IPS-18a (cell line): ENCODE results near the gene PPP1R1C.

Experiments
- H3K27ac ChIP-seq: one replicate; pipeline ENCODE4 v1.5.1; 2013; ENCODE audit warnings: low read length
- H3K27me3 ChIP-seq: one replicate; pipeline ENCODE4 v1.6.1; 2013; ENCODE audit warnings: mild to moderate bottlenecking, low read length; ENCODE audit not compliant: control insufficient read depth, insufficient read depth
- H3K36me3 ChIP-seq: one replicate; pipeline ENCODE4 v1.6.1; 2013; ENCODE audit warnings: low read depth, low read length; ENCODE audit not compliant: control insufficient read depth
- H3K4me1 ChIP-seq: one replicate; pipeline ENCODE4 v1.6.1; 2013; ENCODE audit warnings: low read depth, low read length; ENCODE audit not compliant: control insufficient read depth
- H3K4me3 ChIP-seq: one replicate; pipeline ENCODE4 v1.5.1; 2013; ENCODE audit warnings: low read length
- H3K9ac ChIP-seq: one replicate; pipeline ENCODE4 v1.6.1; 2013; ENCODE audit warnings: mild to moderate bottlenecking, low read length, moderate library complexity
- H3K9me3 ChIP-seq: one replicate; pipeline ENCODE4 v1.6.1; 2013; ENCODE audit warnings: low read depth, low read length; ENCODE audit not compliant: control insufficient read depth

The PPP1R1C gene

DNA sequence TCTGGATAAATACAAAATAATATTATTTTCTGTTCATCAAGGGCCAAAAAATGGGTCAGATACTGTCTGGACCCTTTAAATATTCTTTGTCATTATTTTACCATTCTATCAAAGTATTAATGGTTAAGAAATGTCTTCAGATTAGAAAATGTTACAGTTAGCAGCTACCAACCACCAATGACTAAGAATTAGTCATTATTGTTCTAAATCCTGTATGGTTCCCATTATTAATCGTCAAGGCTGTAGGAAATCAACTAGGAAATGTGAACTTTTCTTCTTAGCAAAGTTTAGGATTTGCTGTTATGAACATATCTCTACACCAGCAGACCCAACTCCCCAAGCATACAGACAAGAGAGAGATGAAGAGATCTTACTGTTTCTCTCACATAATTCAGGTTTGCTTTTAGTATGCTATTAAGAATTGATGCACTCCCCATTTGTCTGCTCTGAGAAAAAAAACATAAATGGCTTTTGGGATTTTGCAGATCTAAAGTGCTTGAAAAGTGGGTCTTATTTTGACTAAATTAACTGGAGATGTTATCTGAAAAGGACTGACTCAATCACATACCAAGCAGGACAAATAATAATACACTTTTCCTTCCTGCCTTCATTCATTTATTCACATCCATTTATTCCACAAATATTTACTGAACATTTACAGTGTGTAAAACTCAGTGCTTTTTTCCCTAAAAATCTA lies 147.7 kb downstream of the PPP1R1C start:
- no peak overlapping the region for H3K27ac ChIP-seq
- H3K36me3 ChIP-seq: no peaks in the 10 kb centered on the region
- H3K9ac ChIP-seq: no peak overlapping the region
- H3K27me3 ChIP-seq: no peaks in the 10 kb centered on the region
- H3K9me3 ChIP-seq: no peaks in the 10 kb centered on the region
- no peak overlapping the region for H3K4me3 ChIP-seq
- H3K4me1 ChIP-seq: no peaks in the 10 kb centered on the region

DNA sequence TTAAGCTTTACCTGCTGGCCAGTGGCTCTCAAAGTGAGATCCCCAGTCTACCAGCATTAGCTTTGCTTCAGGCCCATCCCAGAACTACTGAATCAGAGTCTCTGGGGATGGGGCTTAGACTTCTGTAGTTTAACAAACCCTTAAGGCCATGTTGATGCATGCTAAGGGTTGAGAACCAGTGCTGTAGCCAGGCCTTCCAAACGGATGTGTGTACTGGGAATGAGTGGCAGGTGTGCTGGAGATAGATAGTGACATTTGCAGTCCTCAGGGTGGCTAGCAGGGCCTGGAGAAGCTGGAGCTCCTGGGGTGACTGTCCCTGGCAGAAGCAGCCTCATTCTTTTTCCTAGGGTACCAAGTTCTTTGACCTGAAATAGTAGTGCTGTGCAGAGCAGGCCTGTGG lies 148.5 kb downstream of the PPP1R1C start:
- no peak overlapping the region for H3K9ac ChIP-seq
- H3K9me3 ChIP-seq: no peaks in the 10 kb centered on the region
- no peak overlapping the region for H3K4me3 ChIP-seq
- no peaks in the 10 kb centered on the region for H3K36me3 ChIP-seq
- H3K27ac ChIP-seq: no peak overlapping the region
- no peaks in the 10 kb centered on the region for H3K4me1 ChIP-seq
- no peaks in the 10 kb centered on the region for H3K27me3 ChIP-seq

DNA sequence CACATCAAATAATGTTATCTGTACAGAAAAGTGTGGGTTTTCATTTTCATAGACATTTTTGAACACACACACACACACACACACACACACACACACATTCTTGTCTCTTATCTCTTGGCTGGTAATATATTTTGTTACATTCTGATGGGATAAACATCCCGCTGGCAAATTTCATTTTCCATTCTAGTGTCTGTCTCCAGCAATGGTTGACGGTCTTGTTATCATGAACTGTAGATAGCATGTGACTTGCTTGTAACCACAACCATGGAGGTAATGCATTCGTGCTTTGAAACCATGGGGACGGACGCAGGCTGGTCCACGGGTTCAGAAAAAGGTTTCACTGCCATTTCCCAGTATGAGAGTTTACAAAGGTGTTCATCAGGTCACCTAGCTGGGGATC lies 156.4 kb downstream of the PPP1R1C start:
- no peak overlapping the region for H3K4me3 ChIP-seq
- no peak overlapping the region for H3K27ac ChIP-seq
- no peak overlapping the region for H3K9ac ChIP-seq

DNA sequence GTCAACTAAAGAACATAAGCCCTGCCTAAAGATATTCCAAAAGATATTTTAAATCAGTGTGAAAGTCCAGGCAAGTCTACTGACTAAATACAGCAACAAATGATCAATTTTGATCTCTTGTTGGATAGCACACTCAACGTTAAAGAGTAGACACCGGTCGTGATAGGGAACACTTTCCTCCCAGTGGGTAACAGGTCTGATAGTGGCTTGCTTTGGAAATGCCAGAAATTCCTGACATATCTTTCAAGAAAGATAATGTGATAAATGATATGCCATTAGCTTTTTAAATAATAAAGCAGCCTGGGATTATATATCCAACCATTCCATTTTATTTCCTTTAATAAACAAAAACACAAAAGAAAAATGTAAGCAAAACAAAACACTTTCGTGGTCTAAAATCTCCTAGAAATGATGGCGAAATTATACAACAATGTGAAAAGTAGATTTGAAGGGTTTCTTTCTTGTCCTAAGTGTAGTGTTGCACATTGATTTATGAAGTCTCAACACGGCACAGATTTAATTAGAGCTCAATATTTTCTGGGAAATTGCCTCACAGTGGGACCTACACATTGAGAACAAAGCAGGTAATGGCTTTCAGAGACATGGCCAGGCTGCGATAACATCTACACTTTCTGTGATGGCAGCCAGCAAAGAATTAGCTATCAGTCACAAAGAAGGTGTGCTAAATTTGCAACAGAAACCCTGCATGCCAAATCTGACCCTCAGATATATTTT lies 158.6 kb downstream of the PPP1R1C start:
- no peak overlapping the region for H3K4me3 ChIP-seq
- H3K9ac ChIP-seq: no peak overlapping the region
- H3K4me1 ChIP-seq: peaks cover 7% of the 10 kb centered on the region
- no peak overlapping the region for H3K27ac ChIP-seq
- H3K9me3 ChIP-seq: no peaks in the 10 kb centered on the region
- no peaks in the 10 kb centered on the region for H3K27me3 ChIP-seq
- H3K36me3 ChIP-seq: no peaks in the 10 kb centered on the region

More for the DNA sequence above, 156.4 kb downstream of the PPP1R1C start:
- no peaks in the 10 kb centered on the region for H3K9me3 ChIP-seq
- H3K36me3 ChIP-seq: no peaks in the 10 kb centered on the region
- H3K27me3 ChIP-seq: no peaks in the 10 kb centered on the region
- peaks cover 7% of the 10 kb centered on the region for H3K4me1 ChIP-seq

DNA sequence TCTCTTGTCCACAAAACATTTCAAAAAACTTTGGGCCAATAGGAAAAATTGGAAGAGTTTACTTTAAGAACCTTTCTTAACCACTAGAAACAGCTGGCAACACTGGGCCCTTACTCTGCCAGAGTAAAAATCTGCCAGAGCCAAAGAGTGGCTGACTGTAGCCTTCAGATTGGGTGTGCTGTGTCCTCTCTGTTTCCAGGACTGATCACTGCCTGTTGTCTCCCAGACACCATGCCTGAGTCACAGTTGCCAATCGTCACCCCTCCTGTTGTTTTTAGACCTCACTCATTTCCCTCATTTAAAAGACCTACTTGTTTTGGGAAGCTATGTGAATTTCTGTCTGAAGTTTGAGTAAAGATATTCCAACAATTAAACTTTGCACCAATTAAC lies 159.1 kb downstream of the PPP1R1C start:
- no peaks in the 10 kb centered on the region for H3K36me3 ChIP-seq
- H3K9ac ChIP-seq: no peak overlapping the region
- no peak overlapping the region for H3K27ac ChIP-seq
- no peaks in the 10 kb centered on the region for H3K27me3 ChIP-seq
- peaks cover 7% of the 10 kb centered on the region for H3K4me1 ChIP-seq
- no peaks in the 10 kb centered on the region for H3K9me3 ChIP-seq
- H3K4me3 ChIP-seq: no peak overlapping the region

DNA sequence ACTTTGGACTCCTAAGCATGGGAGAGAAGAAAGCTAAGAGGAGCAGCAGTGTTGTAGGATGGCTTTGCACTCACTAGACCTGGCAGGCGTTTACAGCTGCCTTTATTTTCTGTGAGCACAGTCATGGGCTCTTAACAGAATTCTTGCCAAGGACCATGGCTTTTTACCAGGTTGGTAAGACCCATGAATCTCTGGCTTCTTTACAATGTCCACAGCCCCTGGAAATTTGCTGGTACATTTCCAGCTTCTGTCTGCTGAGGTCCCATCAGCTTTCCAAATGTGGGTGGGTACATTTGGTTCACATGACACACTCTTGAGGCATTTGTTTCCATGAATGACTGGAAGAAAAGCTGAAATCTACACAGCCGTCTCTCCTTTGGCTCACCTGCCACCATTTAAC lies 162.7 kb downstream of the PPP1R1C start:
- Histone ChIP-seq H3K27me3 (no peaks in the 10 kb centered on the region), H3K4me3 (no peak overlapping the region), H3K9me3 (no peaks in the 10 kb centered on the region), H3K36me3 (no peaks in the 10 kb centered on the region), H3K27ac (no peak overlapping the region), H3K4me1 (peaks cover 7% of the 10 kb centered on the region), H3K9ac (no peak overlapping the region)

DNA sequence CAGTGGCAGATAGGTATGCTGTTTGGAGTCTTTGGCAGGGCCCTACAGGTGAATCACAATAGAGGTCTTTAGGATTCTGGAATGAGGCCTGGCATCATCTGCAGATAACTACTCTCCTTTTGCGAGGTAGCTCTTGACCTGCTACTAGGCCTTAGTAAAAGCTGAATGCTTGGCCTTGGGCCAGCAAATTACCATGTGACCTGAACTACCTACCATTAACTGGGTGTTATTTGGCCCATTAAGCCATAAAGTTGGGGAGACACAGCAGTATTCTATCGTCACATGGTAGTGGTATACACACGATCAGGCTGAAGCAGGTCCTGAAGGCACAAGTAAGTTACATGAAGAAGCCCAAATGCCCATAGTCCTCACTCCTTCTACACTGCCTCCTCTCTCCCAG lies 178.2 kb downstream of the PPP1R1C start:
- no peaks in the 10 kb centered on the region for H3K4me1 ChIP-seq
- no peak overlapping the region for H3K27ac ChIP-seq
- H3K27me3 ChIP-seq: no peaks in the 10 kb centered on the region
- no peaks in the 10 kb centered on the region for H3K36me3 ChIP-seq
- no peak overlapping the region for H3K9ac ChIP-seq
- no peaks in the 10 kb centered on the region for H3K9me3 ChIP-seq
- no peak overlapping the region for H3K4me3 ChIP-seq

DNA sequence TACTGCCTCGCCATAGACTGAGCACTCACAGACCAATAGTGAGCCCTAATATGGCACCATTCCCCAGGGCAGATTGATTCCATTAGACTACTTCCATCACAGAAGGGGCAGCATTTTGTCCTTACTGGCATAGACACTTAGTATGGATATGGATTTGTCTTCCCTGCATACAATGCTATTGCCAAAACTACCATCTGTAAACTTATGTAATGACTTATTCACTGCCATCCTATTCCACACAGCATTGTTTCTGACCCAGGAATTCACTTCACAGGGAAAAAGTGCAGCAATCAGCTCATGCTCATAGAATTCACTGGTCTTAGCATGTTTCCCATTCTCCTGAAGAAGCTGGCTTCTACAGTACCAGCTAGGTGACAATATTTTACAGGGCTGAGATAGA lies 179.0 kb downstream of the PPP1R1C start:
- Histone ChIP-seq H3K27ac (no peak overlapping the region), H3K4me3 (no peak overlapping the region), H3K9ac (no peak overlapping the region), H3K27me3 (no peaks in the 10 kb centered on the region), H3K9me3 (no peaks in the 10 kb centered on the region), H3K4me1 (no peaks in the 10 kb centered on the region), H3K36me3 (no peaks in the 10 kb centered on the region)

DNA sequence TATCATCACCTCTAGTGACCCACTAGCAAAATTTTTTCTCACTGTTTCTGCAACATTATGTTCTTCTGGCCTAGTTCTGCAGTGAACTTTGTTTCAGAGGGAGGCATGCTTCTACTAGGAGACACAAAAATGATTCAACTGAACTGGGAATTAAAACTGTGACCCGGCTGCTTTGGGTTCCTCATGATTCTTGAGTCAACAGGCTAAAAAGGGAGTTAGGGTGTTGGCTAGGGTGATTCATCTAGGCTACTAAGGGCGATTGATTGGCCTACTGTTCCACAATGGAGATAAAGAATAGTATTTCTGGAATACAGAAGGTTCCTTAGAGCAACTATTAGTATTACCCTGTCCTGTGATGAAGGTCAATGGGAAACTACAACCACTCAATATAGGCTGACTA lies 179.5 kb downstream of the PPP1R1C start:
- Histone ChIP-seq H3K4me3 (no peak overlapping the region), H3K27ac (no peak overlapping the region), H3K9ac (no peak overlapping the region), H3K36me3 (no peaks in the 10 kb centered on the region), H3K4me1 (no peaks in the 10 kb centered on the region), H3K9me3 (no peaks in the 10 kb centered on the region), H3K27me3 (no peaks in the 10 kb centered on the region)

DNA sequence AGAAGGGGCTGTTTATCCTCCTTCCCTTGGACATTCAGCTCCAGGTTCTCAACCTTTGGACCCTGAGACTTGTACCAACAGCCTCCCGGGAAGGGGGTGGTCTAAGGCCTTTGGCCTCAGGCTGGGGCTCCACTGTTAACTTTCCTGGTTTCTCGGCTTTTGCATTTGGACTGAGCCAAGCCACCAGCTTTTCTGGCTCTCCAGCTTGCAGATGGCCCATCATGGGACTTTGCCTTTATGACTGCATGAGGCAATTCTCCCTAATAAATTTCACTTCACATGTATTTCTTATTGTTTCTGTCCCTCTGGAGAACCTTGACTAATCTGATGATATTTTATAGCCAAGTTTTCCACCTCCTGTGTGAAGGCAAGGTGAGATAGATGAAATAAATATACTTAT lies 180.8 kb downstream of the PPP1R1C start:
- no peak overlapping the region for H3K4me3 ChIP-seq
- H3K9me3 ChIP-seq: no peaks in the 10 kb centered on the region

DNA sequence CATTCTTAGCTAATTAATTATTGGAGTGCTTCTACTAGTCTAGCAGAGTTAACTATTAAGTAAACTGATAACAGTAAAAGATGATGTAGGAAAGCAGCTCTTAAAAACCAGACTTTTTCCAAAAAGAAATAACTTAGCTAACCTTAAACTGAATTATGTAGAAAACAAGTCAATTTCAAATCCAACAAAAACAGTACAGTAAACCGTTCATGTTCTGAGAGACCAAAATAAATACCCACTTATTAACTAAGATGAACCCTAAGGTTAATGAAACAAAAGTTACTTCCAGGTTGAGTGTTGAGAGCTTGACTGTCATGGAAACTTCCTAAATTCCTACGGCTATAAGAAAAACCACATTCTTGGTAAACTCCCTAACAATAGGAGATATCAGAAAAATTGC lies 181.2 kb downstream of the PPP1R1C start:
- H3K9me3 ChIP-seq: no peaks in the 10 kb centered on the region
- no peaks in the 10 kb centered on the region for H3K27me3 ChIP-seq
- H3K4me1 ChIP-seq: no peaks in the 10 kb centered on the region
- H3K9ac ChIP-seq: no peak overlapping the region
- H3K27ac ChIP-seq: no peak overlapping the region
- no peak overlapping the region for H3K4me3 ChIP-seq
- H3K36me3 ChIP-seq: no peaks in the 10 kb centered on the region

More for the DNA sequence above, 180.8 kb downstream of the PPP1R1C start:
- H3K9ac ChIP-seq: no peak overlapping the region
- H3K27ac ChIP-seq: no peak overlapping the region
- no peaks in the 10 kb centered on the region for H3K27me3 ChIP-seq
- H3K4me1 ChIP-seq: no peaks in the 10 kb centered on the region
- no peaks in the 10 kb centered on the region for H3K36me3 ChIP-seq
